Measurements from ENCODE around the gene RALGAPA2.

- TF ChIP-seq SETDB1 (CRISPR knock-in tag; IDR thresholded peaks at IDR 0.05; ENCODE audit: borderline replicate concordance), result no peak
- TF ChIP-seq CSRNP2 (CRISPR knock-in tag; conservative IDR thresholded peaks at IDR 0.05; ENCODE audit: low read depth), result no peak
- no peak for TF ChIP-seq ATF5 (CRISPR knock-in tag; IDR thresholded peaks at IDR 0.05; ENCODE audit: low read depth)
- TF ChIP-seq PBX2 (CRISPR knock-in tag; IDR thresholded peaks at IDR 0.05), result no peak
- TF ChIP-seq MXD4 (CRISPR knock-in tag; IDR thresholded peaks at IDR 0.05), result no peak
- TF ChIP-seq HDAC2 (CRISPR knock-in tag; IDR thresholded peaks at IDR 0.05), result no peak
- TF ChIP-seq TCF12 (IDR thresholded peaks at IDR 0.05), result no peak
- no peak for TF ChIP-seq TCF12 (CRISPR knock-in tag; IDR thresholded peaks at IDR 0.05)
- no peak for TF ChIP-seq YY1 (IDR thresholded peaks at IDR 0.05; ENCODE audit: insufficient read depth, insufficient replicate concordance, low read depth, low read length)
- no peak for TF ChIP-seq RCOR2 (CRISPR knock-in tag; IDR thresholded peaks at IDR 0.05)
- TF ChIP-seq CREM (IDR thresholded peaks at IDR 0.05), result no peak
- TF ChIP-seq CREM (CRISPR knock-in tag; IDR thresholded peaks at IDR 0.05), result no peak
- no peak for TF ChIP-seq ZNF496 (CRISPR knock-in tag; IDR thresholded peaks at IDR 0.05; ENCODE audit: insufficient replicate concordance)
These were observed 25.1 kb downstream of the RALGAPA2 start for GRCh38 chr20:20687319-20687718.

All from HepG2 (cell line).